ENCODE data around the gene TSPAN32.

- peak; percentile 25 to 47 (median 33) for TF ChIP-seq POLR2AphosphoS5 (IDR thresholded peaks at IDR 0.05)
- TF ChIP-seq, protein P1, sequence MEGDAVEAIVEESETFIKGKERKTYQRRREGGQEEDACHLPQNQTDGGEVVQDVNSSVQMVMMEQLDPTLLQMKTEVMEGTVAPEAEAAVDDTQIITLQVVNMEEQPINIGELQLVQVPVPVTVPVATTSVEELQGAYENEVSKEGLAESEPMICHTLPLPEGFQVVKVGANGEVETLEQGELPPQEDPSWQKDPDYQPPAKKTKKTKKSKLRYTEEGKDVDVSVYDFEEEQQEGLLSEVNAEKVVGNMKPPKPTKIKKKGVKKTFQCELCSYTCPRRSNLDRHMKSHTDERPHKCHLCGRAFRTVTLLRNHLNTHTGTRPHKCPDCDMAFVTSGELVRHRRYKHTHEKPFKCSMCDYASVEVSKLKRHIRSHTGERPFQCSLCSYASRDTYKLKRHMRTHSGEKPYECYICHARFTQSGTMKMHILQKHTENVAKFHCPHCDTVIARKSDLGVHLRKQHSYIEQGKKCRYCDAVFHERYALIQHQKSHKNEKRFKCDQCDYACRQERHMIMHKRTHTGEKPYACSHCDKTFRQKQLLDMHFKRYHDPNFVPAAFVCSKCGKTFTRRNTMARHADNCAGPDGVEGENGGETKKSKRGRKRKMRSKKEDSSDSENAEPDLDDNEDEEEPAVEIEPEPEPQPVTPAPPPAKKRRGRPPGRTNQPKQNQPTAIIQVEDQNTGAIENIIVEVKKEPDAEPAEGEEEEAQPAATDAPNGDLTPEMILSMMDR (IDR thresholded peaks at IDR 0.05 in 8 of 11, conservative IDR thresholded peaks at IDR 0.05 in 3 of 11), result peak in 4 of 11 experiments; percentile 15 to 42 (median 30)
- TF ChIP-seq POLR2A (IDR thresholded peaks at IDR 0.05), result no peak
Measured at GRCh38 chr11:2269601-2270321, 32.1 kb upstream of the TSPAN32 start.
